HG03025 (cell line): ENCODE measurements around the gene GAREM1.
"Not testable (repeated sequence)": the region's sequence is repeated elsewhere in the genome, so short reads cannot be mapped to it uniquely, and the experiment has no call there.

Experiments used
- ATAC-seq: cut with Tn5 transposase; IDR thresholded peaks from one replicate; pipeline ENCODE4 v1.9.1; 2021; ENCODE audit warnings: mild to moderate bottlenecking, moderate library complexity; ENCODE audit not compliant: unreplicated experiment, low FRiP score

The GAREM1 gene

GRCh38 chr18:32470714-32471633 lies at the start of gene GAREM1:
Gene GAREM1, minus strand, starts transcription at chr18:32470882. Its CDS starts 454 bp downstream, at chr18:32470428.
- ATAC-seq = peak; percentile 97

DNA sequence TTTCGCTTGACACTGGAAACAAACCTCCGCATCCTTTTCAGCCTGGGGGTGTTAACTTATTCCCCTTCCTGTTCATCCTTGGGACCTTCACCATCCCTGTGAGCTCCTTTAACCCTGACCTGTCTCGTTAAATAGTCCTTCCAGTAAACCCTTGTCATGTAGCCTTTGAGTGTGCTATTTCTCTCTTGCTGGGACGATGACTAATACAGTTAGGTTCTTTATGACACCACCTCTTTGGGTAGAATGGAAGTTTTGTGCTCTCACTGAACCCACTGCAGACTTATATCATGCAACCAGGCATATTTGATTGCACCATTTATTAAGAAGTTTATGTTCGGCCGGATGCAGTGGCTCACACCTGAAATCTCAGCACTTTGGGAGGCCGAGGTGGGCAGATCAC lies 40.5 kb upstream of the GAREM1 start:
- no peak for ATAC-seq

- no peak for ATAC-seq
These were observed 38.4 kb upstream of the GAREM1 start for GRCh38 chr18:32509111-32509510.

- ATAC-seq = no peak
These were observed 36.4 kb upstream of the GAREM1 start for GRCh38 chr18:32507093-32507492.

DNA sequence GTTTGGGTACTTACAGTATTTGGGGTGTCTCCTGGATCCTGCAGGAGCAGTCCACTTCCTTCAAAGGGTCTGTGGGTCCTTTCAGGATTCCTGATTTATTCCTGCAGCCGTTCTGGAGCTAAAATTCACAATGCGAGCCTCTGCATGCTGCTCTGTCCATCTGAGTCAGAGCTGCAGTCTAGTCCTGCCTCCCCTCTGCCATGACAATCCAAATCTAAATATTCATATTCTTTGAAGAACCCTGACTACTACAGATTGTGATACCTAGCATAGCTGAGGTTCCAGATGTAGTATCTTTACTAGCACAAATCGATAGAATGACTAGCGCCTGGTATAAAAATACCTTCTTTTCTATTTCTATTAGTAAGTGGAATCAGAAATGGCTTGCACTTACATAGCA lies 31.3 kb upstream of the GAREM1 start:
- no peak for ATAC-seq

DNA sequence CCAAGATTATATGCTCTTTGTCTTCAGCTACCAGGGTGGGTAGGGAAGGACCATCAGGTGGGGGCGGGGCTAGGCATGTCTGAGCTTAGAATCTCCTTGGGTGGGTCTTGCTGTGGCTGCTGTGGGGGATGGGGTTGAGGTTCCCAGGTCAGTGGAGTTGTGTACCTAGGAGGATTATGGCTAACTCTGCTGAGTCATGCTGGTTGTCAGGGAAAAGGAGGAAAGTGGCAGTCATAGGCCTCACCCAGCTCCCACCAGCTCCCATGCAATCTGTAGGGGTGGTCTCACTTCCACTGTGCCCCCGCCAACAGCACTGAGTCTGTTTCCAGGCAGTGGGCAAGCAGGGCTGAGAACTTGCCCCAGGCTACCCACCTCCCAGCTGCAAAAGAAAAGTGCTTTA lies 30.6 kb upstream of the GAREM1 start:
- not testable (repeated sequence) for ATAC-seq

GRCh38 chr18:32483002-32483401 lies 12.3 kb upstream of the GAREM1 start:
- ATAC-seq = no peak

DNA sequence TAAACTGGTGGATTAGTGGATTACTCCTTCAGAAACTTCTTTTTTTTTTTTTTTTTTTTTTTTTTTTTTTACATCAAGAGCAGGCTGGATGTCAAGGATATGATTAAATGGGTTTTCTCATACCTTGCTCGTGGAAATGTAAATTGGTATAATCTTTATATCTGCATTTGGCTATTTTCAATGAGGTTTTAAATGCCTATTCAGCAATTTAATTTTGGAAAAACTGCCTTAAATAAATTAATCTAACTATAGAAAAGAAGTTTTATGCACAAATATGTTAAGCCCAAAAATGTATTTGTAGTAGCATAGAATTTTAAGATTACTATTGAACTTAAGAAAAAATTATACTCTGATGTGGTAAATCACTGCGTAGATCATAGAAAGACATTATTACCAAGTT lies 11.4 kb upstream of the GAREM1 start:
- ATAC-seq = no peak

DNA sequence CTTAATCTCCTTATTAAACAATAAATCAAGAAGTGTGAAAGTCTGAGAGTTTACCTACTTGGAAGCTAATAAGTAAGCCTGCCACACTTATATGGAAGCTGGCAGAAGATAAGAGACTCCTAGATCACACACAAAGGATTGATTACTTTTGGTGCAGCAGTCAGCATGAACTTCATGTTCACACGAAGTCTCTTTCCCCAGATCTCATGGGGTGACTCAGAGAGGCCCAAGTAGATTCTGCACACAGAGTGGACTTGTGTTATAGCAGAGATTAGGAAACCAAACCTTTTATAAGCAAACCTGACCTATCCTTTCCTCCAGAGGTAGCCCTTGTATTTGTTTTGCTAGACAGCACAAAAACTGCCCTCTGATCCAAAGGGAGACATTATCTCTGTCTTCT lies 9.9 kb upstream of the GAREM1 start:
- no peak for ATAC-seq

DNA sequence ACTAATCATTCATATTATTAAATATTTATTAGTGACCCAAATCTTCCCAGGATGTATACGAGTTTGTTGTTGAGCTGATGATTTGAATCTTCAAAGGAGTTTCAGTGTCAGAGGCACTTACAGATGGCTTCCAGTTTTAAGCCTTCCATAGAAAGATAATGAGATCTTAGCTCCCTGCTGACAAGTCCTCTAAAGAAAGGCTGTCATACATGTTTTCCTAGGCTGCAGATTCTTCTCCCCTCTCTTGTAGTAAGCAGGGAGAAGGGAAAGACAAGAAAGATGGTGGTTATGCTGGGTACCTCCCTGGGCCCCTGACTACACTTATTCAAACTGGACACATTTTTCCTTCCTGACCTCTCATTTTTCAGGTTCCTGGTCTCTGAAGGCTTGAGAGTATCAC lies 8.1 kb upstream of the GAREM1 start:
- no peak for ATAC-seq

DNA sequence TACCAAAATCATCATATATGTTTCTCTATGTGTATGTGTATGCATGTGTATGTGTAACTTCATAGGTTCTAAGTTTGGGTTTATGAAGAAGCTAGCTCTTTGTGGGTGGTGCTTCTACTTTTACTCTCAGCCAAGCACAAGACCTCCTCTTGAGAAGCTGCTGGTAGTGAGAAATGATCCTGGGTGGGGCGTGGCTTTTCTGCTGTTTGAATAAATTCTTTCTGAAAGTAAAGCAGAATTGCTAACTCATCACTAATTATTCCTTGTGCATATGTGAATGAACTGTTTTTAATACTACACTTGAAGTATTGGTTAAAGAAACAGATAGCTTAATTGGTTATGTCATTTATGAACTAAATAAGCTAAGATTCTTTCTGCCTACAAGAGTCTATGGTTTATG lies 7.6 kb upstream of the GAREM1 start:
- ATAC-seq = no peak

- no peak for ATAC-seq
These were observed 5.4 kb upstream of the GAREM1 start for GRCh38 chr18:32476106-32476505.

GRCh38 chr18:32475069-32475468 lies 4.4 kb upstream of the GAREM1 start:
- ATAC-seq = not testable (repeated sequence)

GRCh38 chr18:32473325-32473724 lies 2.6 kb upstream of the GAREM1 start:
- ATAC-seq = no peak

GRCh38 chr18:32472841-32473240 lies 2.2 kb upstream of the GAREM1 start:
- ATAC-seq = no peak

GRCh38 chr18:32470460-32470713 lies 295 bp downstream of the GAREM1 start:
- no peak for ATAC-seq

GRCh38 chr18:32469691-32470459 lies 807 bp downstream of the GAREM1 start:
- no peak for ATAC-seq

GRCh38 chr18:32469190-32469651 lies 1.5 kb downstream of the GAREM1 start:
- ATAC-seq = no peak

DNA sequence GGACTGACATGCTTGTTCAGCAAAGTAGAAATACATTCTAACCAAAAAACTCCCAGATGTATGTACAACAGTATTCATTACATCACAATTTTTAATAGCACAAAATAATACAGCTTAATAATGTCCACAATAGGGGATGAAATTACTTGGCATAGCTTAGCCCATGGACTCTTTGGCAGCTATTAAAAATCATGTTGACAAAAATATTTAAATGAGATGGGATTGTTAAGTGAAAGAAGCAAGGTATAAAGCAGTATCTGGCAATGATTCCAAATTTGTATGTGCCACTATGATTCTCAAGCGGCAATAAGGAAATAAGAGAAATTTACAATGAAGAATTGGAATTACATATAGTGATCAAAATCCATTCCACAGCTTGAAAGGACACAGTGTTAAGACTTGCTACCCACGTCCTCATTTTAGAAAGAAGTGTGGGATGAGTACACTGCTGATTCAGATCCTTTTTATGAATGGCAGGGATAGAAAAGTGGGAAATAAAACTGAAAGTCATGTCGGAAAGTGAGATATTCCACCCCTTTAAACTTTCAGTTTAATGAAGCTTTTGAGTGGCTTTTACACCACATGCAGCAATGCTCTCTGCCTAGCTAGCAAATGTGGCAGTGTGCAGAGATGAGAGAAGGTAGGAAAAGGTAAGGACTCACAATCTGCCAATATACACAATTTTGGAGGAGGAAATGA lies 2.4 kb downstream of the GAREM1 start:
- ATAC-seq = no peak

DNA sequence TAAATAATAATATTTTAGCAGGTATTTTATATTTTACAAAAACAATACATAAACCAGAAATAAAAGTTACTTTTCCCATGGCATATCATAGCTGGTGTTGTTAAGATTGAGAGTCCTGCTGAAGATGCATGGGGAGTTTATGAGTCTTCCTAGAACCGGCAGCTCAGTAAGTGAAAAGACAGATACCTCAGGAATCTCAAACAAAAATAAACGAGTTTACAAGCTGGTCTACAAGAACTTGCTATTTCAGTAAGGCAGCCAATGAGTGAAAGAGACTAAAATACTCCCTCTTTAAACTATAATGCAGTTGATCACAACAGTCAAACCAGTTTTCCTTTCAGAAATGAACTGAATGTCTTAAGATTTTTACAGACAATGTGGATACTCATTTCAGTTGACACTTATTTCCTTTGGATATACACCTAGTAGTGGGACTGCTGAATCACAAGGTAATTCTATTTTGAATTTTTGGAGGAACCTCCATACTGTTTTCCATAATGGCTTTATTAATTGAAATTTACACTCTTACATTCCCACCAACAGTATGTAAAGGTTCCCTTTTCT lies 8.9 kb downstream of the GAREM1 start:
- no peak for ATAC-seq

- no peak for ATAC-seq
These were observed 10.4 kb downstream of the GAREM1 start for GRCh38 chr18:32460171-32460731.
